Measurements from ENCODE around the gene GTSE1. TPM values are rescaled to one million over a fixed set of nuclear protein-coding genes. Genes with fewer than 3 reads are reported as not detected.

The GTSE1 gene
- total and polyA plus RNA-seq, 2 donors: 4.4 to 14.1 TPM

- DNase-seq (ENCODE audit: low read depth in 6 of 9, low spot score in 9 of 9): no peak
- no peaks in the 10 kb centered on the region for H3K36me3 ChIP-seq (ENCODE audit: control insufficient read depth in 2 of 2, insufficient read depth in 2 of 2, low read length in 1 of 2)
- no peak overlapping the region for H3K27ac ChIP-seq (ENCODE audit: low read depth in 1 of 2, low read length in 1 of 2)
- no peaks in the 10 kb centered on the region for H3K27me3 ChIP-seq (ENCODE audit: control insufficient read depth in 2 of 2, insufficient read depth in 1 of 2, low read length in 1 of 2)
- H3K4me3 ChIP-seq (ENCODE audit: low read length in 2 of 2): no peak overlapping the region
- no peaks in the 10 kb centered on the region for H3K9me3 ChIP-seq (ENCODE audit: control insufficient read depth in 2 of 2, insufficient read depth in 1 of 2, low read length in 1 of 2)
- WGBS: 92% methylated on average over 19 of the region's 19 CpGs
- no peaks in the 10 kb centered on the region for H3K4me1 ChIP-seq (ENCODE audit: control insufficient read depth in 2 of 2, insufficient read depth in 2 of 2, low read length in 2 of 2)
Measured at GRCh38 chr22:46280999-46281623, 15.6 kb upstream of the GTSE1 start.

DNA sequence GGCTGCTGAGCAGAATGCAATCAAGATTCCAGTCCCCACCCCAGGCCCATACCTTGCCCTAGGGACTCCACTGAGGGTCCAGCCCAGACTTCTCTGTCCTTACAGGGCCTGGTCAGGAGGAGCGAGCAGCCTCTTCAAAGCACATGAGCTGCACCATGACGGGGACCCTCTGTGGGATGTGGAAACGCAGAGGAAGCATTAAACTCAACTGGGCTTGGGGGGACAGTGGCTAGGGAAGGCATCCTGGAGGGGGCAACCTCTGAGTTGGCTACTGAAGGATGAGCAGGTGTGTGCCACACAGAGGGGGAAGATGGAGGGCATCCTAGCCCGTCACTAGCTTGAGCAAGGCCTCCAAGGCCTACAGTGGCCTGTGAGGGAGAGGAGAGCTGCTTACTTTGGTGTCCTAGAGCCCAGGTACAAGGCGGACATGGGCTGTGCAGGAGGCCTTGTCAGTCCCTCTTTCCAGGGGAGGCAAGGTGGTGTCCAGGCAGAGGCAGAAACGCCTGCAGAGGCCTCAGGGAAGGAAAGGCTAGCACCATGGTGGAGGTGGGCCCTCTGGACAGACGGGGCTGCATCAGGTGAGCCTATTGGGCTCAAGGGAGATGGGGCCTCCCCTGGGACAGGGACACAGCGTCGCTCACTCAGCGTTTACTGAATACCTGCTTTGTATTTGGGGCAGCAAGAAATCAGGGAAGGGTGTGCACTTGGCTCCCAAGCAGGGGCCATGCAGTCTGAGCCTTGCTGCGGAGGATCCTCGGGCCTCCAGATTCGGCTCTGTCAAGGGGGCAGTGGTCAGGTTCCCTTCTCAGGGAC, 14.6 kb upstream of the GTSE1 start:
- H3K4me1 ChIP-seq (ENCODE audit: control insufficient read depth in 2 of 2, insufficient read depth in 2 of 2, low read length in 2 of 2): no peaks in the 10 kb centered on the region
- no peaks in the 10 kb centered on the region for H3K27me3 ChIP-seq (ENCODE audit: control insufficient read depth in 2 of 2, insufficient read depth in 1 of 2, low read length in 1 of 2)
- H3K9me3 ChIP-seq (ENCODE audit: control insufficient read depth in 2 of 2, insufficient read depth in 1 of 2, low read length in 1 of 2): no peaks in the 10 kb centered on the region
- H3K36me3 ChIP-seq (ENCODE audit: control insufficient read depth in 2 of 2, insufficient read depth in 2 of 2, low read length in 1 of 2): no peaks in the 10 kb centered on the region
- 98% methylated on average over 13 of the region's 13 CpGs for WGBS
- H3K27ac ChIP-seq (ENCODE audit: low read depth in 1 of 2, low read length in 1 of 2): no peak overlapping the region
- no peak overlapping the region for H3K4me3 ChIP-seq (ENCODE audit: low read length in 2 of 2)
- DNase-seq (ENCODE audit: low read depth in 6 of 9, low spot score in 9 of 9): no peak

- Histone ChIP-seq H3K27ac (ENCODE audit: low read depth in 1 of 2, low read length in 1 of 2) (no peak overlapping the region), H3K27me3 (ENCODE audit: control insufficient read depth in 2 of 2, insufficient read depth in 1 of 2, low read length in 1 of 2) (peaks cover 0 to 6% of the 10 kb centered on the region in 2 donors), H3K4me3 (ENCODE audit: low read length in 2 of 2) (no peak overlapping the region), H3K36me3 (ENCODE audit: control insufficient read depth in 2 of 2, insufficient read depth in 2 of 2, low read length in 1 of 2) (no peaks in the 10 kb centered on the region), H3K9me3 (ENCODE audit: control insufficient read depth in 2 of 2, insufficient read depth in 1 of 2, low read length in 1 of 2) (no peaks in the 10 kb centered on the region), H3K4me1 (ENCODE audit: control insufficient read depth in 2 of 2, insufficient read depth in 2 of 2, low read length in 2 of 2) (peaks cover 0 to 7% of the 10 kb centered on the region in 2 donors)
- WGBS: 89% methylated on average over 3 of the region's 3 CpGs
- DNase-seq (ENCODE audit: low read depth in 6 of 9, low spot score in 9 of 9): no peak
Measured at GRCh38 chr22:46286006-46286405, 10.7 kb upstream of the GTSE1 start.

DNA sequence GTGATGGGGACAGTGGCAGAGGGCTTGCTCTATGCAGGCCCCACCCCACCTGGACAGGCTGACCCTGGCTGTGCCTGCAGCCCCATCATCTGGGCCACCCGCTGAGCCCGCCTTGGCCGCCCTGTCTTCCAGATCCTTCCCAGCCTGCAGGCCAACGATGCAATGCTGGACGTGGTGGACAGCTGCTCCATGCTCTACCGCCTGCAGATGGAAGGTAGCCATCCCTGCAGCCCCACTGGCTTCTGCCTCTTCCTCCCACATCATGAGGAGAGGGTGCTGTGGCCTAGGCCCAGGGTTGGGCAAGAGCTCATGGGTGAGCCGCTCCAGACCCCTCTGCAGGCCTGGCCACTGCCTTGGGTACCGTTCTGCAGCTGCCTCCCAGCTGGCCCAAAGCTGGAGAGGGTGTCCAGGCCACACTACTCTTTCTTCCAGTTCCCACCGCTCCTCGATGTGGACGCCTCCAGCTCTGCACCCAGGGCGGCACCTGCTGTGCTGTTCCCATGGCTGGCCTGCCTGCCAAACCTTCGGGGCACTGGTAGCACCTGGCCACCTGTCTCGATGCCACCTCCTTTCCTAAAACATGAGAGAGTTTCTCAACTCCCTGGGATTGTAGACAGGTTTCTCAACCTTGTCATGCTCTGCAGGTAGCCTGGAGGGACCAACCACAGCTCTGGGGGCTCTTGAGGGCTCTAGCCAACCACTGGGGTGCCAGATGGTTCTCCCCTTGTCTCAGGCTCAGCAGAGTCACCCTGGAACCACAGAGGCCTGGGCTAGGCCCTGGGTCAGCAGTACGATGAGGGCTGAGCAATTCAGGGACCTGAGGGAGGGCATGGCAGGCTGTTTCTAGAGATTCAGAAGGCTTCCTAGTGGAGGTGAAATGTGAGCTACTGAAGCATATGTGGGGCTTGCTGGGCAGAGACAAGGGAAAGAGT, 9.5 kb upstream of the GTSE1 start:
- Histone ChIP-seq H3K9me3 (ENCODE audit: control insufficient read depth in 2 of 2, insufficient read depth in 1 of 2, low read length in 1 of 2) (peaks cover 0 to 4% of the 10 kb centered on the region in 2 donors), H3K4me1 (ENCODE audit: control insufficient read depth in 2 of 2, insufficient read depth in 2 of 2, low read length in 2 of 2) (peaks cover 0 to 7% of the 10 kb centered on the region in 2 donors), H3K4me3 (ENCODE audit: low read length in 2 of 2) (no peak overlapping the region), H3K36me3 (ENCODE audit: control insufficient read depth in 2 of 2, insufficient read depth in 2 of 2, low read length in 1 of 2) (no peaks in the 10 kb centered on the region), H3K27me3 (ENCODE audit: control insufficient read depth in 2 of 2, insufficient read depth in 1 of 2, low read length in 1 of 2) (peaks cover 0 to 6% of the 10 kb centered on the region in 2 donors), H3K27ac (ENCODE audit: low read depth in 1 of 2, low read length in 1 of 2) (no peak overlapping the region)
- no peak for DNase-seq (ENCODE audit: low read depth in 6 of 9, low spot score in 9 of 9)
- 96% methylated on average over 15 of the region's 15 CpGs for WGBS

DNA sequence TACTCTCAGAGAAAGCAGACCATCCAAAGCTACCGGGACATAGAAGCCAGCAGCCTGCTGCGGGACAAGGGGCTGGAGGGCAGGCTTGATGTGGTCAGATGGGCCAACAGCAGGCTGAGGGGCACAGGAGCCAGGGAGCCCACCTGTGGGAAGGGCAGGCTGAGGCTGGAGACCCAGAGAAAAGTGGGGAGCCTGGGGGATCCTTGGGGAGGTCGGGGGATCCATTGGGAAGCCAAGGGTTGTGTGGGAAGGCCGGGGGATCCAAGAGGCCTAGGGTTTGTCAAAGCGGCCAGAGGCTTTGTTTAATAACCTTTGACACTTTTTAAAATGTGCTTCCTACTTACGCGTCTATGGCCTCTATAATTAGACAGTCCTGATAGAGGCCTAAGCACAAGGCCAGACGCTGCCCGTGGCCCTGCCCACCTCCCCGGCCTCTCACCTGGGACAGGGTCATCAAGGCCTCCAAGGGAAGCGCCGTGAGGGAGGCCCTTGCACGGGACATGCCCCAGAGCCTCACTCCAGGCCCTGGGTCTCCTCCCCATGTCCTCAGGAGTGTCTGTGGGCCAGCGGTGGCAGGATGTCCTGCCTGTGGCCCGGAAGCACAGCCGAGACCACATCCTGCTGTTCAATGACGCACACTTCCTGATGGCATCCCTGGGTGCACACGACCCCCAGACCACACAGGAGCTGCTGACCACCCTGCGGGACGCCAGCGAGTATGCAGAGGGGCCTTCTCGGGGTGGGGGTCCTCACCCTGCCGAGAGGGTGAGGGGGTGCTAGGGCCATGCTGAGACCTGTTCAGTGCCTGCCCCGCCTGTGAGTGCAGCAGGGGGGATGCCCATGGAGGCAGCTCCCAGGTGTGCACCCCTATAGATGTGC, 8.6 kb upstream of the GTSE1 start:
- Histone ChIP-seq H3K27ac (ENCODE audit: low read depth in 1 of 2, low read length in 1 of 2) (no peak overlapping the region), H3K9me3 (ENCODE audit: control insufficient read depth in 2 of 2, insufficient read depth in 1 of 2, low read length in 1 of 2) (peaks cover 0 to 4% of the 10 kb centered on the region in 2 donors), H3K4me1 (ENCODE audit: control insufficient read depth in 2 of 2, insufficient read depth in 2 of 2, low read length in 2 of 2) (peaks cover 4 to 13% of the 10 kb centered on the region in 2 donors), H3K27me3 (ENCODE audit: control insufficient read depth in 2 of 2, insufficient read depth in 1 of 2, low read length in 1 of 2) (peaks cover 0 to 6% of the 10 kb centered on the region in 2 donors), H3K4me3 (ENCODE audit: low read length in 2 of 2) (no peak overlapping the region), H3K36me3 (ENCODE audit: control insufficient read depth in 2 of 2, insufficient read depth in 2 of 2, low read length in 1 of 2) (no peaks in the 10 kb centered on the region)
- no peak for DNase-seq (ENCODE audit: low read depth in 6 of 9, low spot score in 9 of 9)
- WGBS: 54% methylated on average over 24 of the region's 24 CpGs

- Histone ChIP-seq H3K27ac (ENCODE audit: low read depth in 1 of 2, low read length in 1 of 2) (no peak overlapping the region), H3K9me3 (ENCODE audit: control insufficient read depth in 2 of 2, insufficient read depth in 1 of 2, low read length in 1 of 2) (peaks cover 0 to 4% of the 10 kb centered on the region in 2 donors), H3K4me3 (ENCODE audit: low read length in 2 of 2) (no peak overlapping the region), H3K36me3 (ENCODE audit: control insufficient read depth in 2 of 2, insufficient read depth in 2 of 2, low read length in 1 of 2) (no peaks in the 10 kb centered on the region), H3K27me3 (ENCODE audit: control insufficient read depth in 2 of 2, insufficient read depth in 1 of 2, low read length in 1 of 2) (peaks cover 0 to 6% of the 10 kb centered on the region in 2 donors), H3K4me1 (ENCODE audit: control insufficient read depth in 2 of 2, insufficient read depth in 2 of 2, low read length in 2 of 2) (peaks cover 11 to 21% of the 10 kb centered on the region in 2 donors)
- WGBS: 97% methylated on average over 7 of the region's 7 CpGs
- no peak for DNase-seq (ENCODE audit: low read depth in 6 of 9, low spot score in 9 of 9)
Measured at GRCh38 chr22:46288846-46289243, 7.8 kb upstream of the GTSE1 start.

DNA sequence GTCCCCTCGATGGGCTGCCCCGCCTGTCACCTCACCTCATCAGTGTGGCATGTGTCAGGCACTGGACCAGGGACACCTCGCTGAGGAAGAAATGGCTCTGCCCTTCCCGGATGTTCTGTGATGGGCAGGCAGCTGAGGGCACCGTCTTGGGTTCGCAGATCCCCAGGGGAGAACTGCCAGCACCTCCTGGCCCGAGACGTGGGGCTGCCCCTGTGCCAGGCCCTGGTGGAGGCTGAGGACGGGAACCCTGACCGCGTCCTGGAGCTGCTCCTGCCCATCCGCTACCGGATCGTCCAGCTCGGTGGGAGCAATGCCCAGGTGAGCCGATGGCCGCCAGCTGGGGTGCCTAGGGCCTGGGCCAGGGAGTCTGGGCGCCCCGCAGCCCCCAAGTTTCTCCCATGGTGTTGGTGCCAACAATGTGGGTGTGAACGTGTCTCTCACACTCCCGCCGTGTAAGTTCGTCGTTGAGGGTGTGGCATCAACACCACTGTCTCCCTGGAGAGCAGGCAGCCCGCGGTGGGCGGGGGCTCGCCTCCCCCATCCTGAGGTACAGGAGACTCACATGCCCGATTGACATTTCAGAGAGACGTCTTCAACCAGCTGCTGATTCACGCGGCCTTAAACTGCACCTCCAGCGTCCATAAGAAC, 7.3 kb upstream of the GTSE1 start:
- Histone ChIP-seq H3K4me3 (ENCODE audit: low read length in 2 of 2) (no peak overlapping the region), H3K27me3 (ENCODE audit: control insufficient read depth in 2 of 2, insufficient read depth in 1 of 2, low read length in 1 of 2) (peaks cover 0 to 6% of the 10 kb centered on the region in 2 donors)
- no peak for DNase-seq (ENCODE audit: low read depth in 6 of 9, low spot score in 9 of 9)

More for the DNA sequence above, 7.3 kb upstream of the GTSE1 start:
- no peak overlapping the region for H3K27ac ChIP-seq (ENCODE audit: low read depth in 1 of 2, low read length in 1 of 2)
- peaks cover 11 to 24% of the 10 kb centered on the region in 2 donors for H3K4me1 ChIP-seq (ENCODE audit: control insufficient read depth in 2 of 2, insufficient read depth in 2 of 2, low read length in 2 of 2)
- peaks cover 0 to 4% of the 10 kb centered on the region in 2 donors for H3K9me3 ChIP-seq (ENCODE audit: control insufficient read depth in 2 of 2, insufficient read depth in 1 of 2, low read length in 1 of 2)
- no peaks in the 10 kb centered on the region for H3K36me3 ChIP-seq (ENCODE audit: control insufficient read depth in 2 of 2, insufficient read depth in 2 of 2, low read length in 1 of 2)
- 97% methylated on average over 33 of the region's 33 CpGs for WGBS

Measured in thymus (tissue), 11 donors.